ENCODE results near the gene EGLN2.
"Not testable (repeated sequence)": the region's sequence is repeated elsewhere in the genome, so short reads cannot be mapped to it uniquely, and the experiment has no call there.

EGLN2 gene

GRCh38 chr19:40776932-40777644 is 21.9 kb upstream of the EGLN2 start:
- H3K4me3 ChIP-seq (ENCODE audit: insufficient read depth, low read depth, low read length) = peak overlapping the region; percentile 71
- no peaks in the 10 kb centered on the region for H3K27me3 ChIP-seq (ENCODE audit: control insufficient read depth, insufficient read depth, low read length, poor library complexity, severe bottlenecking)
- no peaks in the 10 kb centered on the region for H3K36me3 ChIP-seq (ENCODE audit: control insufficient read depth, insufficient read depth, low read length)
- H3K4me1 ChIP-seq (ENCODE audit: control insufficient read depth, insufficient read depth, low read length) = no peaks in the 10 kb centered on the region
- WGBS, 2 experiments = 24 to 27% methylated on average over 13 of the region's 13 CpGs
- H3K27ac ChIP-seq (ENCODE audit: insufficient read depth, low read depth, low read length, poor library complexity, severe bottlenecking) = peak overlapping the region; percentile 100
- no peaks in the 10 kb centered on the region for H3K9me3 ChIP-seq (ENCODE audit: control insufficient read depth, low read length)

GRCh38 chr19:40777645-40777936 is 21.4 kb upstream of the EGLN2 start:
- H3K27me3 ChIP-seq (ENCODE audit: control insufficient read depth, insufficient read depth, low read length, poor library complexity, severe bottlenecking) = no peaks in the 10 kb centered on the region

DNA sequence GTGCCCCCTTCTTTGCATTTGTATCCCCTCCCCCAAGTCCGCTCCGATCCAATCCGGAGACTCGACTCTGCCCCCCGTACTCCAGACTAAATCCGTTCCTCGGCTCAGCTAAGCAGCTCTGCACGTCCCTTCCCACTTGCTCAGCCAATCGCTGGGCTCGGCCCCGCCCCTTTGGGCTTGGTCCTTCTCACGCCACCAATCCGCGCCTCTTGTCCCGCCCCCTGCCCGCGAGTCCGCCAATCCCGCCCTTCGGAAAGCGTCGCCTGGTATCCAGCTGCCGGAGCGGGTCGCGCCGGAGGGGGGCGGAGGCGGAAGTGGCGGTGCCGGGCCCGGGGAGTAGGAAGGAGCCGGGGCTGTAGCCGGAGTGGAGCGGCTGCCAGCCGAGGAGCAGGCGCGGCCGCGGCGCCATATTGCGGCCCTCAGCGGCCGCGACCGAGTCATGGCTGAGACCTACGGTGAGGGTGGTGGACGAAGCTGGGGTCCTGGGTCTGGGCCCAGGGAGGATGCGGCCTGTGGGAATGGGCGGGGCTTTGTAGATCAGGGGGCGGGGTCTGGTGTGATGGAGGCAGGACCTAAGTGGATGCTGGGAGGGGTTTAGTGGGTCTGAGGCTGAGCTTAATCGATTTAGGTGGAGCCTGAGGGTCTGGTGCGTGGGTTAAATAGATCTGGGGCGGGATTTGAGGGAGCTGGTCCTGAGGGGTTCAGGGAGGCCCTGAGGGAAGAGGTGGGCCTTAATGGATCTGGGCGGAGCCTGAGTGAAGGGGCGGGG is 20.9 kb upstream of the EGLN2 start, which contains the start of gene RAB4B:
TSS of gene RAB4B (plus strand) at position 311 of the 769 bp plus-strand sequence. CDS start at position 440, 129 bp downstream.
- Histone ChIP-seq H3K4me1 (ENCODE audit: control insufficient read depth, insufficient read depth, low read length) (no peaks in the 10 kb centered on the region), H3K36me3 (ENCODE audit: control insufficient read depth, insufficient read depth, low read length) (no peaks in the 10 kb centered on the region), H3K4me3 (ENCODE audit: insufficient read depth, low read depth, low read length) (peak within 1 kb of the TSS; percentile 71), H3K27ac (ENCODE audit: insufficient read depth, low read depth, low read length, poor library complexity, severe bottlenecking) (peak within 1 kb of the TSS; percentile 100), H3K9me3 (ENCODE audit: control insufficient read depth, low read length) (no peaks in the 10 kb centered on the region), H3K27me3 (ENCODE audit: control insufficient read depth, insufficient read depth, low read length, poor library complexity, severe bottlenecking) (no peaks in the 10 kb centered on the region)
- 0% methylated on average over 56 of the region's 56 CpGs for WGBS, 2 experiments

More at GRCh38 chr19:40777645-40777936, 21.4 kb upstream of the EGLN2 start:
- H3K36me3 ChIP-seq (ENCODE audit: control insufficient read depth, insufficient read depth, low read length) = no peaks in the 10 kb centered on the region
- H3K4me3 ChIP-seq (ENCODE audit: insufficient read depth, low read depth, low read length) = peak overlapping the region; percentile 71
- 0 to 1% methylated on average over 10 of the region's 10 CpGs for WGBS, 2 experiments
- peak overlapping the region; percentile 100 for H3K27ac ChIP-seq (ENCODE audit: insufficient read depth, low read depth, low read length, poor library complexity, severe bottlenecking)
- no peaks in the 10 kb centered on the region for H3K4me1 ChIP-seq (ENCODE audit: control insufficient read depth, insufficient read depth, low read length)
- no peaks in the 10 kb centered on the region for H3K9me3 ChIP-seq (ENCODE audit: control insufficient read depth, low read length)

DNA sequence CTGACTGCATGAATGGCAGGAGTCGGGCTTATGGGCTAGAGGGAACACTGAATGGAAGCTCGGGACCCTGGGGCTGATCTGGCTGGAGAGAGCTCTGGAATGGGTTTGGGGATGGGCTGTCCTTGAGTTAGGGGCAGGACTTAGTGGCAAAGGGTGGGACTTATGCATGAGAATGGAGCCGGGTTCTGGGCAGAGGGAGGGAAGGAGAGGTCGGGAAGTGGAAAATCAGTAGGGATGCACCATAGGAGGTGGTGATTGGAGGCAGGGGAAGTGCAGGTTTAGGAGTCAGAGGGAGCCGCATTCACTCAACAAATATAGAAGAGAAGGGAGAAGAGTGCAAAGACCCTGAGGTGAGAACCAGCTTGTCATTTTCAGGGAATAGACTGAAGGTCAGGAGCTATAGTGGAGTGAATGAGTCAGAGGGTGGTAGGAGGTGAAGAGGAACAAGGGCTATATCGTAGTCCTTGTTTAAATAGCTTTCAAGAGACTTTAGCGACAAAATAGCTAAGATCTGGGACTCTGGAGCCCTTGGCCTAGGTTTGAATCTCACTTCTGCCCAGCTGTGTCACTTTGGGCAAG is 20.2 kb upstream of the EGLN2 start:
- no peaks in the 10 kb centered on the region for H3K27me3 ChIP-seq (ENCODE audit: control insufficient read depth, insufficient read depth, low read length, poor library complexity, severe bottlenecking)
- no peaks in the 10 kb centered on the region for H3K4me1 ChIP-seq (ENCODE audit: control insufficient read depth, insufficient read depth, low read length)
- no peaks in the 10 kb centered on the region for H3K9me3 ChIP-seq (ENCODE audit: control insufficient read depth, low read length)
- WGBS, 2 experiments = 3 to 6% methylated on average over 7 of the region's 7 CpGs
- H3K4me3 ChIP-seq (ENCODE audit: insufficient read depth, low read depth, low read length) = peak overlapping the region; percentile 71
- H3K27ac ChIP-seq (ENCODE audit: insufficient read depth, low read depth, low read length, poor library complexity, severe bottlenecking) = peak overlapping the region; percentile 100
- H3K36me3 ChIP-seq (ENCODE audit: control insufficient read depth, insufficient read depth, low read length) = no peaks in the 10 kb centered on the region

- no peaks in the 10 kb centered on the region for H3K27me3 ChIP-seq (ENCODE audit: control insufficient read depth, insufficient read depth, low read length, poor library complexity, severe bottlenecking)
- H3K9me3 ChIP-seq (ENCODE audit: control insufficient read depth, low read length) = no peaks in the 10 kb centered on the region
- H3K4me1 ChIP-seq (ENCODE audit: control insufficient read depth, insufficient read depth, low read length) = no peaks in the 10 kb centered on the region
- no peak overlapping the region for H3K4me3 ChIP-seq (ENCODE audit: insufficient read depth, low read depth, low read length)
- no peak overlapping the region for H3K27ac ChIP-seq (ENCODE audit: insufficient read depth, low read depth, low read length, poor library complexity, severe bottlenecking)
- H3K36me3 ChIP-seq (ENCODE audit: control insufficient read depth, insufficient read depth, low read length) = no peaks in the 10 kb centered on the region
- WGBS, 2 experiments = 96 to 98% methylated on average over 5 of the region's 5 CpGs
Observed at GRCh38 chr19:40780582-40780981, 18.4 kb upstream of the EGLN2 start.

- Histone ChIP-seq H3K4me1 (ENCODE audit: control insufficient read depth, insufficient read depth, low read length) (no peaks in the 10 kb centered on the region), H3K36me3 (ENCODE audit: control insufficient read depth, insufficient read depth, low read length) (no peaks in the 10 kb centered on the region), H3K27ac (ENCODE audit: insufficient read depth, low read depth, low read length, poor library complexity, severe bottlenecking) (no peak overlapping the region), H3K9me3 (ENCODE audit: control insufficient read depth, low read length) (no peaks in the 10 kb centered on the region), H3K27me3 (ENCODE audit: control insufficient read depth, insufficient read depth, low read length, poor library complexity, severe bottlenecking) (no peaks in the 10 kb centered on the region), H3K4me3 (ENCODE audit: insufficient read depth, low read depth, low read length) (no peak overlapping the region)
- WGBS, 2 experiments = 93 to 96% methylated on average over 5 to 6 of the region's 7 CpGs
Observed at GRCh38 chr19:40781140-40781539, 17.9 kb upstream of the EGLN2 start.

GRCh38 chr19:40783711-40784110 is 15.3 kb upstream of the EGLN2 start:
- 93 to 96% methylated on average over 13 to 14 of the region's 14 CpGs for WGBS, 2 experiments
- H3K27me3 ChIP-seq (ENCODE audit: control insufficient read depth, insufficient read depth, low read length, poor library complexity, severe bottlenecking) = no peaks in the 10 kb centered on the region

GRCh38 chr19:40784146-40784545 is 14.8 kb upstream of the EGLN2 start:
- H3K4me1 ChIP-seq (ENCODE audit: control insufficient read depth, insufficient read depth, low read length); H3K4me3 ChIP-seq (ENCODE audit: insufficient read depth, low read depth, low read length); H3K9me3 ChIP-seq (ENCODE audit: control insufficient read depth, low read length); H3K27me3 ChIP-seq (ENCODE audit: control insufficient read depth, insufficient read depth, low read length, poor library complexity, severe bottlenecking); H3K36me3 ChIP-seq (ENCODE audit: control insufficient read depth, insufficient read depth, low read length); H3K27ac ChIP-seq (ENCODE audit: insufficient read depth, low read depth, low read length, poor library complexity, severe bottlenecking): not testable (repeated sequence)
- WGBS, 2 experiments = 89 to 92% methylated on average over 2 of the region's 2 CpGs

More at GRCh38 chr19:40783711-40784110, 15.3 kb upstream of the EGLN2 start:
- Histone ChIP-seq H3K27ac (ENCODE audit: insufficient read depth, low read depth, low read length, poor library complexity, severe bottlenecking) (no peak overlapping the region), H3K36me3 (ENCODE audit: control insufficient read depth, insufficient read depth, low read length) (no peaks in the 10 kb centered on the region), H3K9me3 (ENCODE audit: control insufficient read depth, low read length) (no peaks in the 10 kb centered on the region), H3K4me1 (ENCODE audit: control insufficient read depth, insufficient read depth, low read length) (no peaks in the 10 kb centered on the region), H3K4me3 (ENCODE audit: insufficient read depth, low read depth, low read length) (no peak overlapping the region)

GRCh38 chr19:40785526-40785925 is 13.5 kb upstream of the EGLN2 start:
- no peaks in the 10 kb centered on the region for H3K4me1 ChIP-seq (ENCODE audit: control insufficient read depth, insufficient read depth, low read length)
- no peak overlapping the region for H3K27ac ChIP-seq (ENCODE audit: insufficient read depth, low read depth, low read length, poor library complexity, severe bottlenecking)
- no peaks in the 10 kb centered on the region for H3K27me3 ChIP-seq (ENCODE audit: control insufficient read depth, insufficient read depth, low read length, poor library complexity, severe bottlenecking)
- WGBS, 2 experiments = 94 to 95% methylated on average over 1 of the region's 1 CpG
- no peak overlapping the region for H3K4me3 ChIP-seq (ENCODE audit: insufficient read depth, low read depth, low read length)
- H3K36me3 ChIP-seq (ENCODE audit: control insufficient read depth, insufficient read depth, low read length) = no peaks in the 10 kb centered on the region
- H3K9me3 ChIP-seq (ENCODE audit: control insufficient read depth, low read length) = no peaks in the 10 kb centered on the region
